ENCODE data around the gene UBE2L3. TPM values are rescaled to one million over a fixed set of nuclear protein-coding genes. Genes with fewer than 3 reads are reported as not detected.

The UBE2L3 gene
- total RNA-seq, 2 donors from 2014 or later = 74.6 to 79.4 TPM

DNA sequence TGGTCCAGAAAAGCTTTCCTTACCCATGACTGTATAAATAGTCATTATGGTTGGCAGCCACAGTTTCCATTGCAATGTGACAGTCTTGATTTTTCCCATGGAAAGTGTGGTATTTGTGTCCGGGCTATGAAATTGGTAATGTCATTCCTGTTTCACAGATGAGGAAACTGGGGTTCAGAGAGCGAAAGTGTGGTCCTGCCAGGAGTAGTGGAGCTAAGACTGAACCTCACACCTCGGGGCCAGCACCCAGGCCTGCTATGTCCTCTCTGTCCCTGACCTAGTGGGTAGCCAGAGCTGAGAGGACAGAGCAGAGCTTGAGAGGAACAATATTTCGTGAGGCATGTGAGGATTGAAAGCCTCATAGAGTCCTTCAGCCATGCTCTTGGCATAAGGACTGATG is 63.5 kb downstream of the UBE2L3 start:
- H3K4me1 ChIP-seq (ENCODE audit: control insufficient read depth, insufficient read depth, low read length) = no peaks in the 10 kb centered on the region
- H3K9me3 Mint-ChIP-seq = peaks cover 2% of the 10 kb centered on the region
- H3K4me1 Mint-ChIP-seq = peaks cover 5% of the 10 kb centered on the region

GRCh38 chr22:21632237-21632895 is 64.9 kb downstream of the UBE2L3 start, which contains the start of gene CCDC116:
CCDC116 (plus strand) TSS chr22:21632760; CDS start chr22:21633182, 422 bp downstream.
- H3K9ac ChIP-seq (ENCODE audit: extremely low read depth, low read length, poor library complexity, severe bottlenecking) = no peak within 1 kb of the TSS
- DNase-seq = peak; percentile 86
- no peak within 1 kb of the TSS for H3K27ac ChIP-seq (ENCODE audit: low read depth, low read length)

More for the DNA sequence above, 63.5 kb downstream of the UBE2L3 start:
- peaks cover 7% of the 10 kb centered on the region for H3K27me3 Mint-ChIP-seq (ENCODE audit: insufficient read depth)
- peaks cover 17% of the 10 kb centered on the region for H3K36me3 Mint-ChIP-seq (ENCODE audit: low read depth)
- no peak overlapping the region for H3K4me3 Mint-ChIP-seq
- TF ChIP-seq, protein P1, sequence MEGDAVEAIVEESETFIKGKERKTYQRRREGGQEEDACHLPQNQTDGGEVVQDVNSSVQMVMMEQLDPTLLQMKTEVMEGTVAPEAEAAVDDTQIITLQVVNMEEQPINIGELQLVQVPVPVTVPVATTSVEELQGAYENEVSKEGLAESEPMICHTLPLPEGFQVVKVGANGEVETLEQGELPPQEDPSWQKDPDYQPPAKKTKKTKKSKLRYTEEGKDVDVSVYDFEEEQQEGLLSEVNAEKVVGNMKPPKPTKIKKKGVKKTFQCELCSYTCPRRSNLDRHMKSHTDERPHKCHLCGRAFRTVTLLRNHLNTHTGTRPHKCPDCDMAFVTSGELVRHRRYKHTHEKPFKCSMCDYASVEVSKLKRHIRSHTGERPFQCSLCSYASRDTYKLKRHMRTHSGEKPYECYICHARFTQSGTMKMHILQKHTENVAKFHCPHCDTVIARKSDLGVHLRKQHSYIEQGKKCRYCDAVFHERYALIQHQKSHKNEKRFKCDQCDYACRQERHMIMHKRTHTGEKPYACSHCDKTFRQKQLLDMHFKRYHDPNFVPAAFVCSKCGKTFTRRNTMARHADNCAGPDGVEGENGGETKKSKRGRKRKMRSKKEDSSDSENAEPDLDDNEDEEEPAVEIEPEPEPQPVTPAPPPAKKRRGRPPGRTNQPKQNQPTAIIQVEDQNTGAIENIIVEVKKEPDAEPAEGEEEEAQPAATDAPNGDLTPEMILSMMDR (conservative IDR thresholded peaks at IDR 0.05) = no peak
- DNase-seq = no peak
- Histone ChIP-seq H3K4me3 (ENCODE audit: low read length) (no peak overlapping the region), H3K27ac (ENCODE audit: low read depth, low read length) (no peak overlapping the region), H3K27me3 (ENCODE audit: control insufficient read depth, insufficient read depth, low read length, poor library complexity, severe bottlenecking) (no peaks in the 10 kb centered on the region), H3K9ac (ENCODE audit: extremely low read depth, low read length, poor library complexity, severe bottlenecking) (no peak overlapping the region), H3K36me3 (ENCODE audit: control insufficient read depth, insufficient read depth, low read length) (peaks cover 8% of the 10 kb centered on the region), H3K9me3 (ENCODE audit: control insufficient read depth, low read length) (no peaks in the 10 kb centered on the region)
- 92% methylated on average over 4 of the region's 4 CpGs for WGBS, 2 experiments (ENCODE audit: insufficient coverage in 1 of 2, insufficient read length in 1 of 2)
- H3K27ac Mint-ChIP-seq = no peak overlapping the region

DNA sequence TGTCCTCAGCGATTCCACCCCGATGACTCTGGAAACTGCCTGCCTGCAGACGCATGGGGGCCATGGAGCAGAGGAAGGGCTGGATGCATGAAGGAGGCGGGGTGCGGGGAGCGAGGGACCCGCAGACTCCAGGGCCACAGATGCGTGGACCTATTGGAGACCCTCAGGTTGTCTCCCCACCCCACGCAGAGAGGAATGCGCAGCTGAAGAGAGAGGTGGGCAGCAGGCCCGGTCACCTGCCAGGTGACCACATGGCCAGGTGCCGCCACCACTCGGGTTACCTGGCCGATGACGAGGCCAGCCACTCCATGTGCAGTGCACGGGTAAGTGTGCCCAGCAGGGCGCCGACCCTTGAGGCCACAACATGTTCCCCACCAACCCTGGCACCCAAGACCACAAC is 65.4 kb downstream of the UBE2L3 start:
- Histone ChIP-seq H3K9ac (ENCODE audit: extremely low read depth, low read length, poor library complexity, severe bottlenecking) (no peak overlapping the region), H3K27me3 (ENCODE audit: control insufficient read depth, insufficient read depth, low read length, poor library complexity, severe bottlenecking) (no peaks in the 10 kb centered on the region), H3K36me3 (ENCODE audit: control insufficient read depth, insufficient read depth, low read length) (peaks cover 5% of the 10 kb centered on the region), H3K4me1 (ENCODE audit: control insufficient read depth, insufficient read depth, low read length) (no peaks in the 10 kb centered on the region), H3K9me3 (ENCODE audit: control insufficient read depth, low read length) (no peaks in the 10 kb centered on the region), H3K27ac (ENCODE audit: low read depth, low read length) (no peak overlapping the region), H3K4me3 (ENCODE audit: low read length) (no peak overlapping the region)
- Mint-ChIP-seq H3K4me3 (no peak overlapping the region), H3K36me3 (ENCODE audit: low read depth) (peaks cover 5% of the 10 kb centered on the region), H3K27ac (no peak overlapping the region), H3K27me3 (ENCODE audit: insufficient read depth) (peaks cover 15% of the 10 kb centered on the region), H3K9me3 (peaks cover 2% of the 10 kb centered on the region), H3K4me1 (peaks cover 5% of the 10 kb centered on the region)
- DNase-seq = no peak
- TF ChIP-seq, protein P1 (conservative IDR thresholded peaks at IDR 0.05) = no peak
- 92 to 95% methylated on average over 13 to 18 of the region's 18 CpGs for WGBS, 2 experiments (ENCODE audit: insufficient coverage in 1 of 2, insufficient read length in 1 of 2)

More at GRCh38 chr22:21632237-21632895, 64.9 kb downstream of the UBE2L3 start, which contains the start of gene CCDC116:
- Mint-ChIP-seq H3K4me3 (no peak within 1 kb of the TSS), H3K9me3 (peaks cover 2% of the 10 kb centered on the region), H3K27ac (no peak within 1 kb of the TSS), H3K36me3 (ENCODE audit: low read depth) (peaks cover 9% of the 10 kb centered on the region), H3K27me3 (ENCODE audit: insufficient read depth) (peaks cover 15% of the 10 kb centered on the region), H3K4me1 (peaks cover 5% of the 10 kb centered on the region)
- Histone ChIP-seq H3K27me3 (ENCODE audit: control insufficient read depth, insufficient read depth, low read length, poor library complexity, severe bottlenecking) (no peaks in the 10 kb centered on the region), H3K36me3 (ENCODE audit: control insufficient read depth, insufficient read depth, low read length) (peaks cover 8% of the 10 kb centered on the region), H3K9me3 (ENCODE audit: control insufficient read depth, low read length) (no peaks in the 10 kb centered on the region), H3K4me1 (ENCODE audit: control insufficient read depth, insufficient read depth, low read length) (no peaks in the 10 kb centered on the region), H3K4me3 (ENCODE audit: low read length) (no peak within 1 kb of the TSS)
- 86 to 89% methylated on average over 10 to 27 of the region's 27 CpGs for WGBS, 2 experiments (ENCODE audit: insufficient coverage in 1 of 2, insufficient read length in 1 of 2)
- TF ChIP-seq, protein P1 (conservative IDR thresholded peaks at IDR 0.05) = no peak

All from endodermal cell (in vitro differentiated cells).